GM03348 (cell line): ENCODE data around the gene ABCA4.

Experiments
- DNase-seq: peaks from one replicate; pipeline ENCODE4 v3.0.0; 2012; ENCODE audit warnings: low spot score

ABCA4 gene

GRCh38 chr1:94083681-94084080, 37.3 kb downstream of the ABCA4 start:
- DNase-seq = no peak

- peak; percentile 86 for DNase-seq
Observed at GRCh38 chr1:94081566-94082344, 39.2 kb downstream of the ABCA4 start.

GRCh38 chr1:94079989-94080388, 41.0 kb downstream of the ABCA4 start:
- DNase-seq = no peak

GRCh38 chr1:94079080-94079940, 41.6 kb downstream of the ABCA4 start:
- no peak for DNase-seq

GRCh38 chr1:94072840-94073522, 48.0 kb downstream of the ABCA4 start:
- DNase-seq = no peak

- DNase-seq = no peak
Observed at GRCh38 chr1:94071976-94072375, 49.0 kb downstream of the ABCA4 start.

- DNase-seq = no peak
Observed at GRCh38 chr1:94071391-94071790, 49.6 kb downstream of the ABCA4 start.

- no peak for DNase-seq
Observed at GRCh38 chr1:94070865-94071264, 50.1 kb downstream of the ABCA4 start.

GRCh38 chr1:94069919-94070285, 51.0 kb downstream of the ABCA4 start:
- no peak for DNase-seq

- no peak for DNase-seq
Observed at GRCh38 chr1:94068999-94069918, 51.7 kb downstream of the ABCA4 start.

GRCh38 chr1:94068096-94068998, 52.6 kb downstream of the ABCA4 start:
- no peak for DNase-seq

- no peak for DNase-seq
Observed at GRCh38 chr1:94067196-94067595, 53.8 kb downstream of the ABCA4 start.

- DNase-seq = peak; percentile 62
Observed at GRCh38 chr1:94063379-94063778, 57.6 kb downstream of the ABCA4 start.

GRCh38 chr1:94061513-94062443, 59.2 kb downstream of the ABCA4 start:
- peak; percentile 92 for DNase-seq

GRCh38 chr1:94060720-94061119, 60.2 kb downstream of the ABCA4 start:
- no peak for DNase-seq

GRCh38 chr1:94058766-94059165, 62.2 kb downstream of the ABCA4 start:
- DNase-seq = no peak

GRCh38 chr1:94056996-94057395, 64.0 kb downstream of the ABCA4 start:
- no peak for DNase-seq

- no peak for DNase-seq
Observed at GRCh38 chr1:94056171-94056570, 64.8 kb downstream of the ABCA4 start.

GRCh38 chr1:94055459-94056122, 65.4 kb downstream of the ABCA4 start:
- peak; percentile 34 for DNase-seq
